DMS79 (cell line): ENCODE measurements around the gene MEF2D.

Experiments
- DNase-seq: peaks from one replicate; lab custom pipeline; 2025; lab: John Stamatoyannopoulos, UW

The MEF2D gene

DNA sequence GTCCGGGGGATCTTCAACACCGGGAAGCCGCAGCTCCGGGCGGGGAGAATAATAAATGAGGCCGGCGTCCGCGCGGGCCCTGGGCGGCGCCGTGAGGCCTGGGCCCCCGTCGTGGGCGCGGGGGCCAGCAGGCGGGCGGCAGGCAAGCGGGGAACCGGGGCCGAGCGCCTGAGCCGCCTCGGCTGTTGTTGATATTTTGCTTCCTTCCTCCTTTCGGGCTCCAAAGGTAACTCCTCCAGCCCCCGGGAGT lies at the start of gene MEF2D:
MEF2D (minus strand) TSS at position 233 of the 250 bp plus-strand sequence. CDS start 17,483 bp downstream, outside the sequence.
- no peak for DNase-seq

DNA sequence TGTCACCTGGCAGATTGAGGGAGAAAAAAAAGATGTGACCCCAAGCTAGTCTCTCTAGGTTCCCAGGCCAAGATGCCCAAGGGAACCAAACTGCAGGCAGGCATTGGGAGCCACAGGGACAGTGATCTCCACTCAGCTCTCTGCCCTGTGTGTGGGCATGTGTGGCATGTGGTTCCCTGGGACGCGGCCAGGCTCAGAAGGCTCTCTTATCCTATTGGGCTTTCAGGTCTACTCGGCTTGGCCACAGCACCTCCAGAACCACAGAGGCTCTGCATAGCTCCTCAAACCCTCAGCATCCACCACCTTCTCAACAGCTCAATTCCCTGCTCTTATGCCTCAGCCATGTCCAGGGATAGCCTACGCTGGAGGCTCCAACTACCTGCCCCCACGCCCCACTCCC lies 49.8 kb upstream of the MEF2D start:
- DNase-seq: no peak

DNA sequence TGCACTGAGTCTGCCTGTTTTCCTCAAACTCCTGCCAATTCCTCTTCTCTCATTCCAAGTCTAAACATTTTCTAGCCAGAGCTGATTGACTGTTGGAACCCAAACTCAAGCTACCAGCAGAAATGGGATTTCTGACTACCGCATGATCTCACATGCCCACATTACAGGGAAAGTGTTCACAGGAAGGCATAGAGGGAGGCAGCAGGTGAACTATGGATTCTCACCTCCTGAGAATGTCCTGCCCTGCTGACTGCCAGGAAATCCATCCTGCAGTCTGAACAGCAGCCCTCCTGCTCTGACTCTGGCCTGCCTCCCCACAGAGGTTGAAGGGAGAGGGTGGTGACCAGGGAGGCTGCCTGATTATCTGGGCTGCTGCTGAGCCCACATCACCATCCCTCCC lies 49.3 kb upstream of the MEF2D start:
- DNase-seq: no peak

DNA sequence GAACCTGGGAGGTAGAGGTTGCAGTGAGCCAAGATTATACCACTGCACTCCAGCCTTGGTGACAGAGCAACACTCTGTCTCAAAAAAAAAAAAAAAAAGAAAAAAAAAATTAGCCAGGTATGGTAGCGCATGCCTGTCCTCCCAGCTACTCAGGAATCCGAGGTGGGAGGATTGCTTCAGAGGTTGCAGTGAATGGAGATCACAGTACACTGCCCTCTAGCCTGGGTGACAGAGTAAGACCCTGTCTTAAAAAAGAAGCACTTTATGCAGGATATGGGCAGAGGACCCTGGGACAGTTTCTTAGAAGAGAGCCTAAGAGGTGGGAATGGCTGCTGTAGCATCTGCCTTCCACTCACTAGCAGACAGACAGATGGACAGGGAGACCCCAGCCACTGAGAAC lies 48.8 kb upstream of the MEF2D start:
- no peak for DNase-seq

DNA sequence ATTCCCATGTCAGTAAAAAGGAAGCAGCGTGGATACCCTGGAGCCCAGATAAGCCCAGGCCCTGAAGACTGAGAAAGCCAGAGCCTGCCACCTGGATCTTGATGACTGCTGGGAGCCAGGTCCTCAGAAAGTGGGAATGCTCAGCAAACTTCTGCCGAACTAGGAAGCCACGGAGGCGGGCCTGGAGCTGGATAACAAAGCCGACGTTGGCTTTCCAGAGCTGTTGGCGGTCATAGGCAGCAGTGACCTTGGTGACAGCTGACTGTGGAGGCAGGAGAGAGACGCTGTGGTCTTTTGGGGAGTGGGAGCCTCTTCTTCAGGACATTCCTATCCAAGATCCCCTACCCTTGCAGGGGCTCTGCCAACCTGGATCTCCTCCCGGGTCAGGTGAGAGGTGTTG lies 47.4 kb upstream of the MEF2D start:
- no peak for DNase-seq

DNA sequence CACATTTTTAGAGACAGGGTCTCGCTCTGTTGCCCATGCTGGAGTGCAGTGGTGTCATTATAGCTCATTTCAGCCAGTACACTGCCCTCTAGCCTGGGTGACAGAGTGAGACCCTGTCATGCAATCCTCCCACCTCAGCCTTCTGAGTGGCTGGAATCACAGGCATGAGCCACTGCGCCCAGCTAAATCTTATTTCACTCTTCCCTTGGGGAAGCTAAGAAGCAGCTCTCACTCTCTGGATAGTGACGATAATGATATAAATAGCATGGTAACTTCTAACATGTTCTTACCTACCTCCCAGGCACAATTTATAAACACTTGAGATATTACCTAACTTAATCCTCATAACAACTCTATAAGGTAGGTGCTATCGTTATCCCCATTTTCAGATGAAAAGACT lies 46.9 kb upstream of the MEF2D start:
- DNase-seq: no peak

DNA sequence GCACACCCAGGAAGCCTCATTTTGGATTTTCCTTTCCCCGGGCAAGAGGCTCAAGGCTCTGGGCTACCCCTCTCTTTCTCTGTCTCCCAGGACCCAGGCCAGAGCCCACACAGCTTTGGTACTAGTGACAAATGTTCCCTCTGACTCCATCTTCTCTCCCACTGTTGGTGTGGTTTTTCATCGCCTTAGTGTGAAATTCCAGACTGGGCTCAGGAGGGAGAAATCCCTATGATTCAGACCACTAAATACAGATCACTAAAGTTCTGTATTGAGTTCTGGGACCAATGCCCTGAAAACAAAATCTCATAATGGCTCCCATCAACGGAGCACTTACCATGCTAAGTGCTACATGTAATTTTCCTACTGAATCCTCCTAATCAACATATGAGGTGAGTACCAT lies 45.7 kb upstream of the MEF2D start:
- DNase-seq: no peak

DNA sequence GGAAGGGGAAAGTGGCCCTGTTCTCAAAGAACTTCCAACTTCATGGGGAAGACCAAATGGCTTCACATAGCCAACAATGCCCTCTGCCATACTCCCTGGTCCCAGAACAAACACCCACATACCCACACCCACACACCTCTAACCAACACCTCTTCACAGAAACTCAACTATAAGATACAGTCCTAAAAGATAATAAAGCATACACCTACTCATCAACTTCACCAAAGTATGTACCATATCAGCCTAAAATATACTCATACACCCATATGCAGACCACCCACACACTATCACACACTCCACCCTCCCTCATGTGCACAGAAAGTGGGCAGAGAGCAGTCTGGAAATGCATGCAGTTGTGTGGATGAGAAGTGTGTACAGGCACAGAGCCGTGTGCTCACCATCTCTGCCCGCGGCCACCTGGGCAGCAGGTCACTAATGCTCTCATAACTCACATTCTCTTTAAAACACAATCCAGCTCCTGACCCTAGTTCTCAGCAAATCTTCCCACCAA lies 44.1 kb upstream of the MEF2D start:
- DNase-seq: no peak

DNA sequence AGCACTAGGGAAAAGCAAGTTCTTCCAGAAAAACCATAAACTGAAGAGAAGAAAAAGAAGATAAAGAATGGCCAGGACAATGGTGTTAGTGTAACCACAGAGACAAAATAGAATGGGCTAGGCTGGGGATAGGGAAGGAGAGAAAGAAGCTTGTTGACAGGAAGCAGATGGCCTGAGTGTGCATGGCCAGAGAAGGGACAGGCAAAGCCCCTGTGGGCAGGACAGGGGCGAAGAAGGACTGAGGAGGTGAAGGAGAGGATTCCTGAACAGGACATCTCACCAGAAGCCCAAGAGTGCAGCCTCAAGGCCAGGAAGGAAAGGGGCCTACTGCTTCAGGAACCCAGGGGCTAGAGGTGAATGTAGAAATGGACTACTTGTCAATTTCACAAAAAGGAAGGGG lies 42.5 kb upstream of the MEF2D start:
- DNase-seq: no peak

DNA sequence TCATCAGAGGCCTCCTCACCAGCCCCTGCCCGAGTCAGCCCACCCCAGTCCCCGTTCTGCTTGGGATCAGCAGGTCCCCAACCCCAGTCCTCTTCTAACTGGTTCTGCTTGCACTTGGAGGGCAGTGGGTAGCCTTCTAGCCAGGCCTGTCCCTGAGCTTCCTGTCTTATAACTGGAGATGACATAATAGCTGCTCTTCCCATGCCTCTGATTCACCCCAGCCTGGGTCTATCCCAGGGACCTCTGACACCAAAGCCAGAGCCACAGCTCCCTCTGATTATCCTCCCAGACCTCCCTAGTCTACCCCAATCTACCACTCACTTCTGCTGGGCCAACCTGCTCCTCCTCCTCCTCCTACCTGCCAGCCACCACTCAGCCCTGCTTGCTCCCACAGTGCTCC lies 40.4 kb upstream of the MEF2D start:
- DNase-seq: no peak

DNA sequence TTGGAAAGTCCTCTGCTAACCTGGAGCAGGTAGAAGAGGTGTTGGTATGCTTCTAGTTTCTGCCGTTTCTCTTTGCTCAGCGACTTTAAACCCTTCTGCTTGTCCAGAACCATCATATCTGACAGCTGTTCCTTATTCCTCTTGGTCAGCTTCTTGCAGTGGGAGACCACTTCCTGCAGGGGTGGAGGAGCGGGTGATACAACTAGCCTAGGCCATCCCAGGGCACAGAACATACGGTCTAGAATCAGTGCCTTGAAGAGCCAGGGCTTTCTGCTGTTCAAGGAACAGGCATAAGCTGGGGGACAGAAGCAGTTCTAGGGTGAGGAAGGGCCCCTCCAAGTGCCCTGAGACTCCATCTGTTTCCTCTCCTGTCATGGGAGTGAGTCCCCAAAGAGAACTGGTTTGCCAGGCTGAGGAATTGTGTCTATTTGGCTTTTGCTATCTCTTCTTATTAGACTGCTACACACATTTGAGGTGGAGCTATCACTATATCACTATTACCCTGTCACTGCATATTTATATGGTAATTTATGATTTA lies 39.3 kb upstream of the MEF2D start:
- DNase-seq: no peak

DNA sequence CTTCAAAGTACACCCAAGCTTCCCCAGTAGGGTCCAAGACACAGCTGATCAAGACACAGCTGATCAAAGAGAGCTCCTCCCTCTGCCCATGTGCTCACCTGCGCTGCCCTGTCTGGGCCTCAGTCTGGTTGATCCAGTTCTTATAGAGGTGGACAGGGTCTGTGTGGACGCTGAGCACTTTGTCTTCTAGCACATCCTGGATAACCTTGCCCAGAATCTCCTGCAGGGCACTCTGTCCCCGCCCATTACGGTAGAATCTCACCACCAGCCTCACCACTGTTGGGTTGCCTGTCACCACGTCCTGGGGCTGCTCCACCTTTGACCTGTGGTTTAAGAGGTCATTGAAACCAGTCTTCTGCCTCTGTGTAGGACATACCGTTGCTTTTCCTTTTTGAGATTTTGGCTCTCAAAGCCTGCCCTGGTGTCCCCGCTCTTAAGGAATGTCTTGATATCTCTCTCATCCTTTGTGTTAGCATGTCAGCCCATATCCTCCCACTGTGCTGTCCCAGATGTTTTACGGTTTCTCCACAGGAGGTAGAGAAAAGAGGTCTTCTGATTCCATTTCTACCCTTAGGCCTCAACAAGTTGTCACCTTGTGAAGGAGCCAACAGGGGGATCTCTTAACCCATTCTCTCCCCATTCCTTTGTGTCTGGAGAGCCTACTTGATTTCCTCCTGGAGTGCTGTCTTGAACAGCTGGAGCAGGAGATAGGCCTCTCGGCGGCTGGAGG lies 38.3 kb upstream of the MEF2D start:
- no peak for DNase-seq

DNA sequence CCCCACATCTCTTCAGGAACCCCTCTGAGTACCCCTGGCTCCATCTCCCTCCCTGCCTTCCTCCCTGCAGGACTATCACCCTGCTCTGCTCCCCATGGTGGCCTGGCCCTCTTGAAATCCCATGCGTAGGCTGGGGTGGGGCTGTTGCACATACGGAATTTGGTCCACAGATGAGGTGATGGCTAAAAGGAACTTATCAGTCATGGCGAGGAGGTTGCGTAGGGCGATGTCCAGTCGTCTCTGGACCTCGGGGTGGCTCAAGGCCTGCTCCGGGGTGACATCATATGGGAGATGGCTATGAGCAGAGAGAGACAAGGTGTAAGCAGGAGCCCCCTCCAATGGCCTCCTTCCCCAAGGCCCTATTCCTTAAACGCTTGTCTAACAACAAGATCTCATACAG lies 36.5 kb upstream of the MEF2D start:
- DNase-seq: no peak

DNA sequence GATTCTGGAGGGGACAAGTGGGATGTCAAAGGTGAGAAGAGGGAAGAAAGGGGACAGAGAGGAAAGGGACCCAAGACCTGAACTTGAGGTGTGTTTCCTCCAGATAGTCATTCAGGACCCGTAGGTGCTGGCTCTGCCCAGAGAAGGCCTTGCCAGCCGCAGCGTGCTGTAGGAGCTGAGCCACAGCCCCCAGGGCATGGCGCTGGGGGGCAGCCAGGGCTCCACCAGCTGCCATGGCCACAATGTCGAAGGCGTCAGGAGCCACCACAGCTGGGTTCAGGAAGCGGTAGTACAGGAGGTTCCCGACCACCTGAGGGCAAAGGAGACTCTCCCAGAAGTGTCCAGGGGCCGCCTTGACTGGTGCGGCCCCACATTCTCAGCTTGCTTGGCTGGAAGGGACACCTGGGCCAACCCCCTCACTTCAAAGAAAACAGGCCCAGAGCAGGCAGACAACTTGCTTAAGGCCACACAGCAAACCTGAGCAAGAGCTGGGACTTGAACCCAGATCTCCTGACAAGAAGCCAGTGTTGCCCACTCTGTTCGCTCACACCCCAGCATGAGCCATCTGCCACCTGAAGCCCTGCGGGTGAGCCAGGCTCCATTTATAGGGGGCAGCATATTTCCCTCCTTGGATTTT lies 34.0 kb upstream of the MEF2D start:
- DNase-seq: no peak

DNA sequence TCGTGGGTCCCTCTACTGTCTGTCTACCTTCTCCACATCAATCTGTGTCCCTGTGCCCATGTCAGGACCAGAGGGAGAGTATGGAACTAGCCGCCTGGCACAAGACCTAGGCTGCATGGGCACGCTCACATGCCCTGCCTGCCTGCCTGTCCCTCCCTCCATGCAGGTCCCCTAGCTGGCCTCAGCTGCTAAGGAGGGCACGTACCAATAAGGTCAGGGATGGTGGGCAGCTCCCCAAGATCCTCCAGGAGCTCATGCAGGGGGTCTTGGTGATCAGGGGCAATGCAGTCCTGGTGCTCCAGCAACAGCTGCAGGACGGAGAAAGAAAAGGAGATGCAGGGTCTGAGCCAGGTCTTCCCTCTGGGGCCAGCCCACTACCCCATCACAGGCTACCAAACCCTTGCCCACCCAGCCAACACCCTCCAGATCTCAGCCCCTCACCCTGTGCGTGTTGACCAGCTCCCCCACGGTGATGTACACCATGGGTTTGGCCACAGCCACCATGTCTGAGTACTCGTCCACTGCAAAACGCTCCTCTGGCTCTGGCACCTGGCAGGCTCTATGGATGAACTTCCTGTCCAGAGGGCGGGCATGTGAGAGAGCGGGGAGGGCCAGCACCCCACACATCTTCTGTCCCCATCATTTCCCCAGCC lies 33.1 kb upstream of the MEF2D start:
- no peak for DNase-seq

DNA sequence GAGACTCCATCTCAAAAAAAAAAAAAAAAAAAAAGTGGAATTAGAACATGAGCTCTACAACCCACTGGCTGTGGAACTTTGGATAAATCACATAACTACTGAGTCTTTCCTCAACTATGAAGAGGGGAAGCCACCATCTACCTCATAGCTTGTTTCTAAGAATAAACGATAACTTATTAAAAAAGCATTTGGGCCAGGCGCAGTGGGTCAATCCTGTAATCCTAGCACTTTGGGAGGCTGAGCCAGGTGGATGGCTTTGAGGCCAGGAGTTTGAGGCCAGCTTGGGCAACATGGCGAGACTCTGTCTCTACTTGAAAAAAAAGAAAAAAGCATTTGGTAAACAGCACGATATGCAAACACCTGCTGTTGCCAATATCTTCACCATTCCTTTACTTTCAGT lies 31.8 kb upstream of the MEF2D start:
- no peak for DNase-seq

DNA sequence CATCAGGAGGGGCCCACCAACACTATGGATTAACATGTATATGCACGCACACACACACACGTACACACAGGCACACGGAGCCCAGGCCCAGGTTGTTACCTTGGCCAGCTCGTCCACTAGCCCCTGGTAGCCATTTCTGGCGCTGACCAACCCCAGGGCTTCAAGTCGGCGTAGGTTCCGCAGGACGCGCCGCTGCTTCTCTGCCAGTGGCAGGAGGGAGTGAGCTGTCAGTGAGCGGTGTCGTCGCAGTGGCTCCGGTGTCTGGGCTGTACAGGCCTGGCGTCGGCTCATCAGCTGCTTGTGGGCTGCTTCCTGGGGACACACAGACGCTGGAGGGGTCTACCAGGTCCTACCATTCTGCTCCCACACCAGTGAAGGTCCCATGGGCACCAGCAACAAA lies 29.4 kb upstream of the MEF2D start:
- no peak for DNase-seq

DNA sequence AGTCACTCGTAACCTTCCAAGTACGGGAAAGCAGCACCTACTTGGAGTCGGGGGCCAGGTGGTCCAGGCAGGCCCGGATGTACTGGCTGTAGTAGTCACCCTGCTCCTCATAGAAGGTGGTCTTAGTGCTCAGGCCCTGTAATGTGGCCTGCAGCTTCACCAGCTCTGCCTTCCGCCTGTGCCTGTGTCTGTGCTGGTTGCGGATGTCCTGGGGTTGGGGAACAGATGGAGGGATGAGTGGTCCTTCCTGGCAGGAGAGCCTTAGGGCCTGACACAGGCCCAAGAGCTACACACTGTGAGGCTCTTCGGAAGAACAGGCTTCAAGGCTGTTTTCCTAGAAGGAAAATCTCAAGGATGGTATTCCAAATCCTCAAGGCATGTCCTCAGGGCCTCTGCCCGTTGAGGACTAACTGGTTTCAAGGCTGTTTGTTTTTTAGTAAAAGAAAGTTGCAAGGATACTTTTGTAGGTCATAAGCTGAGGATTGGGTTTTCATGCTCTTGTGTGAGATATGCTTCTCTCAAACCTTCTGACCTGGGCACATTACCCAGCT lies 28.4 kb upstream of the MEF2D start:
- DNase-seq: no peak

DNA sequence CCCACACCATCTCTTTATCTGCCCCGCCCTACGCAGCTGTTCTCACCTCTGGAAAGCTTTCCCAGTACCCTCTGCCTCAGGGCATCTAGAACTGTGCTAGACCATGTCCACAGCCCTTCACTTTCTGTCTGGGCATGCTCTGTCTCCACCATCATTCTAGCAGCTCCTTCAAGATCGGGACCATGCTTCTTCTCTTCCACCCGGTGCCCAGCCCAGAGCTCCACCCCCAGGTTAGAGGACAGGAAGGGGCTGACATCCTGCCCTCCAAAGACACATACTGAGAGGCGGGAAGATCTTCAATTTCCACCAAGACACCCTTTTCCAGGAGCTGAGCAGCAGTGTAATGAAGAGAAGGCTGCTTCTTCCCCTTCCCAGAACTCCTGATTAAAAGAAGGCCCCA lies 27.7 kb upstream of the MEF2D start:
- no peak for DNase-seq

DNA sequence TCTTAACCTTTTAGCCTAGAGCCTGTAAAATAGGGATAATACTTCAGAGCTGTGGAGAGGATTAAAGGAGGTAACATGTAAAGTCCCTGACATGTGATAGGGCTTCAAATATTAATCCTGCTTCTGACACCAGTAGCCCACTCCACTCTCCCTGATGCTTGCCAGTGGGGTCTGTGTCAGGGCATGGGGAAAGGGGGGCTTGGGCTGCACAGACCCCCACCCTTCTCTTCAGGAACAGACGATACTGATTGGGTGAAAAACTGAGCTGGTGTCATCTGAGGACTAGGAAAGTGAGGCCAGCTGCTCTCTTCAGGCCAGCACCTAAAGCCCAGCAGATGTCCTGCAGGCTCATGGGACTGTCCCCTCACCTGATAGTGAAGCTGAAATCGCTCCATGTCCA lies 27.0 kb upstream of the MEF2D start:
- DNase-seq: no peak

DNA sequence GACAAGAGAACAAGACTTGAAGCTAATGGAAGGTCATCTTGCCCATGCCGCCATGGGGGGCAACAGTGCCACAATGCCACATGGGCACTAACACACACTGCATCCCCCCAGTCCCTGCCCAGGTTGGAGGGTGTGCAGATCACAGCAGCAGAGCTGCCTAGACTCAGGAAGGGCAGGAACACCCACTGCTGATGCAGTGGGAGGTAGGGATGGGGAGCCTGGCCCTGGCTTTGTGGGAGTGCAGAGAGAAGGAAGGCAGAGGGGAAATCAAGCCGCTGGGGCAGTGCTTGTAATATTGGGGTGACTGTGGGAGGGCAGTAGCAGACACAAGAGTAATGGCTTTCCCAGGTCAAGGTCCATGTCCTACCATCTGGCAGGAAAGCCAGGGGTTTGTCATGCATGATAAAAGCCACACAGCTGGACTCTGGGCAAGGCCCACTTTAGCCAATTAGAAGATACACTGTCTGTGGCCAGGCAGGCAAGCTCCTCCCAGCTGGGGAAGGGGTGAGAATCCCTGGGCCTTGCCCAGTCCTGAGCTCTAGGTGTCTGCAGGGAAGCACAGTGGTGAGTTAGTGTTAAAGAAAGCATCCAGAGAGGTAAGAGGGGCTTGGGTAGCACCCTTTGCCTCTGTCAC lies 25.4 kb upstream of the MEF2D start:
- no peak for DNase-seq

DNA sequence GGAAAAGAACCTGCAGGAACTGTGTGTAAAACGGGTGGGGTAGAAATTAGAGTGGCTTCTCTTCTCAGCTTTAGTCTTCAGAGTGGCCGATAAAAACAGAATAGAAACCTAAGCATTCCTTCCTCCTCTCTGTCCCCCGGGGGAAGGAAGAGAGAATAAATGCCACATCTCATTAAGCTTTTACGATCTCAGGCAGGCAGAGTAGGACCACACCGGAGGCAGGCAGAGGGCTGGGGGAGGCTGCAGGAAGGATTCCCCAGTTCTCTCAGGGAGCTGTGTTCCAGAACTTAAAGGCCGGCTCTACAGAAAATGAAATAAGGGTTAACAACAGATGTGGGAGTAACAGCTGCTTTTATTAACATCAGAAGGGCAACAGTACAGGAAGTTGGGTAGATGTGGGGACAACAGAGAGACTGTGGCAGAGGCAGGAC lies 24.5 kb upstream of the MEF2D start:
- DNase-seq: no peak

DNA sequence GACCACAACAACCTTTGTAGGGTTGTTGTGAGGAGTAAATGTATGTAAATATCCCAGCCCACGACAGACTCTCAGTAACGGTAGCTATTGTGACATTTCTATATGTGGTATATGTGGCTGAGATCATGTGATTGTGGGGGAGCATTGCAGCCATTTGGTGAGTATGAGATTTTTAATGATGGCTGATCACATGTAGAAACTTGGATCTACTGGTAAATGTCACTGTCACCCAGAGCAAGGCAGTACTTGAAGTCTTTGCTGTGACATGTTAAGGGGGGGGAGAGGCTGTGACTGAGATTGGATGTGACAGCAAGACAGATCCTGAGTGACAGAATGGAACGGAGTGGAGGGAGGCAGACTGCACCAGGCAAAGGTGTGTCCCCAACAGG lies 23.9 kb upstream of the MEF2D start:
- DNase-seq: no peak
